ENCODE data around the gene ATRNL1.
"Not testable (repeated sequence)": the region's sequence is repeated elsewhere in the genome, so short reads cannot be mapped to it uniquely, and the experiment has no call there.

The ATRNL1 gene

GRCh38 chr10:115209133-115209532 lies 116.0 kb downstream of the ATRNL1 start:
- no peaks in the 10 kb centered on the region for H3K27me3 Mint-ChIP-seq
- intact Hi-C loops (cut with micrococcal nuclease) = no loop called here

GRCh38 chr10:115214829-115215228 lies 121.7 kb downstream of the ATRNL1 start:
- H3K9me3 Mint-ChIP-seq = no peaks in the 10 kb centered on the region

More at GRCh38 chr10:115209133-115209532, 116.0 kb downstream of the ATRNL1 start:
- Mint-ChIP-seq H3K4me1 (ENCODE audit: low read depth) (no peaks in the 10 kb centered on the region), H3K27ac (no peak overlapping the region), H3K36me3 (ENCODE audit: low read depth) (no peaks in the 10 kb centered on the region), H3K9me3 (no peaks in the 10 kb centered on the region), H3K4me3 (no peak overlapping the region)

GRCh38 chr10:115219203-115219602 lies 126.0 kb downstream of the ATRNL1 start:
- intact Hi-C loops (cut with micrococcal nuclease) = no loop called here
- no peaks in the 10 kb centered on the region for H3K27me3 Mint-ChIP-seq
- no peak overlapping the region for H3K4me3 Mint-ChIP-seq
- no peaks in the 10 kb centered on the region for H3K36me3 Mint-ChIP-seq (ENCODE audit: low read depth)
- no peak overlapping the region for H3K27ac Mint-ChIP-seq
- no peaks in the 10 kb centered on the region for H3K4me1 Mint-ChIP-seq (ENCODE audit: low read depth)
- no peaks in the 10 kb centered on the region for H3K9me3 Mint-ChIP-seq

More at GRCh38 chr10:115214829-115215228, 121.7 kb downstream of the ATRNL1 start:
- Mint-ChIP-seq H3K27ac (no peak overlapping the region), H3K36me3 (ENCODE audit: low read depth) (no peaks in the 10 kb centered on the region), H3K27me3 (no peaks in the 10 kb centered on the region), H3K4me1 (ENCODE audit: low read depth) (no peaks in the 10 kb centered on the region), H3K4me3 (no peak overlapping the region)
- intact Hi-C loops (cut with micrococcal nuclease) = no loop called here

GRCh38 chr10:115222039-115222438 lies 128.9 kb downstream of the ATRNL1 start:
- H3K27ac Mint-ChIP-seq = no peak overlapping the region
- no peak overlapping the region for H3K4me3 Mint-ChIP-seq
- no peaks in the 10 kb centered on the region for H3K27me3 Mint-ChIP-seq
- no peaks in the 10 kb centered on the region for H3K9me3 Mint-ChIP-seq
- intact Hi-C loops (cut with micrococcal nuclease) = no loop called here
- H3K36me3 Mint-ChIP-seq (ENCODE audit: low read depth) = no peaks in the 10 kb centered on the region
- H3K4me1 Mint-ChIP-seq (ENCODE audit: low read depth) = no peaks in the 10 kb centered on the region

- H3K27me3 Mint-ChIP-seq = no peaks in the 10 kb centered on the region
- H3K4me1 Mint-ChIP-seq (ENCODE audit: low read depth) = no peaks in the 10 kb centered on the region
- no peaks in the 10 kb centered on the region for H3K9me3 Mint-ChIP-seq
- intact Hi-C loops (cut with micrococcal nuclease) = no loop called here
- no peak overlapping the region for H3K27ac Mint-ChIP-seq
- H3K36me3 Mint-ChIP-seq (ENCODE audit: low read depth) = no peaks in the 10 kb centered on the region
- H3K4me3 Mint-ChIP-seq = no peak overlapping the region
Observed at GRCh38 chr10:115239761-115240160, 146.6 kb downstream of the ATRNL1 start.

GRCh38 chr10:115250784-115251183 lies 157.6 kb downstream of the ATRNL1 start:
- H3K9me3 Mint-ChIP-seq = peaks cover 7% of the 10 kb centered on the region
- no peak overlapping the region for H3K27ac Mint-ChIP-seq
- no peaks in the 10 kb centered on the region for H3K27me3 Mint-ChIP-seq
- intact Hi-C loops (cut with micrococcal nuclease) = no loop called here
- H3K36me3 Mint-ChIP-seq (ENCODE audit: low read depth) = no peaks in the 10 kb centered on the region
- H3K4me1 Mint-ChIP-seq (ENCODE audit: low read depth) = no peaks in the 10 kb centered on the region
- H3K4me3 Mint-ChIP-seq = no peak overlapping the region

GRCh38 chr10:115253765-115254164 lies 160.6 kb downstream of the ATRNL1 start:
- H3K4me3 Mint-ChIP-seq; intact Hi-C loops (cut with micrococcal nuclease); H3K36me3 Mint-ChIP-seq (ENCODE audit: low read depth); H3K27me3 Mint-ChIP-seq; H3K4me1 Mint-ChIP-seq (ENCODE audit: low read depth); H3K27ac Mint-ChIP-seq: not testable (repeated sequence)
- H3K9me3 Mint-ChIP-seq = peaks cover 34% of the 10 kb centered on the region

- Mint-ChIP-seq H3K4me3 (no peak overlapping the region), H3K27ac (no peak overlapping the region), H3K4me1 (ENCODE audit: low read depth) (no peaks in the 10 kb centered on the region), H3K27me3 (no peaks in the 10 kb centered on the region), H3K36me3 (ENCODE audit: low read depth) (no peaks in the 10 kb centered on the region), H3K9me3 (no peaks in the 10 kb centered on the region)
- intact Hi-C loops (cut with micrococcal nuclease) = no loop called here
Observed at GRCh38 chr10:115272482-115272881, 179.3 kb downstream of the ATRNL1 start.

- Mint-ChIP-seq H3K4me1 (ENCODE audit: low read depth) (no peaks in the 10 kb centered on the region), H3K9me3 (no peaks in the 10 kb centered on the region), H3K27me3 (no peaks in the 10 kb centered on the region), H3K4me3 (no peak overlapping the region), H3K27ac (no peak overlapping the region), H3K36me3 (ENCODE audit: low read depth) (no peaks in the 10 kb centered on the region)
- intact Hi-C loops (cut with micrococcal nuclease) = no loop called here
Observed at GRCh38 chr10:115278294-115278693, 185.1 kb downstream of the ATRNL1 start.

GRCh38 chr10:115295213-115295805 lies 202.1 kb downstream of the ATRNL1 start:
- H3K36me3 Mint-ChIP-seq (ENCODE audit: low read depth) = no peaks in the 10 kb centered on the region
- H3K4me3 Mint-ChIP-seq = no peak overlapping the region
- no peak overlapping the region for H3K27ac Mint-ChIP-seq
- intact Hi-C loops (cut with micrococcal nuclease) = no loop called here
- H3K4me1 Mint-ChIP-seq (ENCODE audit: low read depth) = no peaks in the 10 kb centered on the region
- peaks cover 31% of the 10 kb centered on the region for H3K9me3 Mint-ChIP-seq
- no peaks in the 10 kb centered on the region for H3K27me3 Mint-ChIP-seq

- H3K4me1 Mint-ChIP-seq (ENCODE audit: low read depth) = no peaks in the 10 kb centered on the region
- no peaks in the 10 kb centered on the region for H3K36me3 Mint-ChIP-seq (ENCODE audit: low read depth)
- intact Hi-C loops (cut with micrococcal nuclease) = no loop called here
- H3K27me3 Mint-ChIP-seq = no peaks in the 10 kb centered on the region
- no peak overlapping the region for H3K27ac Mint-ChIP-seq
- H3K9me3 Mint-ChIP-seq = peaks cover under 1% of the 10 kb centered on the region
- H3K4me3 Mint-ChIP-seq = no peak overlapping the region
Observed at GRCh38 chr10:115300080-115300479, 206.9 kb downstream of the ATRNL1 start.

- H3K4me3 Mint-ChIP-seq; H3K4me1 Mint-ChIP-seq (ENCODE audit: low read depth); H3K36me3 Mint-ChIP-seq (ENCODE audit: low read depth); H3K9me3 Mint-ChIP-seq; H3K27ac Mint-ChIP-seq; intact Hi-C loops (cut with micrococcal nuclease); H3K27me3 Mint-ChIP-seq: not testable (repeated sequence)
Observed at GRCh38 chr10:115319669-115320068, 226.5 kb downstream of the ATRNL1 start.

GRCh38 chr10:115321360-115321759 lies 228.2 kb downstream of the ATRNL1 start:
- intact Hi-C loops (cut with micrococcal nuclease) = no loop called here
- no peak overlapping the region for H3K27ac Mint-ChIP-seq
- no peaks in the 10 kb centered on the region for H3K36me3 Mint-ChIP-seq (ENCODE audit: low read depth)
- H3K27me3 Mint-ChIP-seq = no peaks in the 10 kb centered on the region
- no peak overlapping the region for H3K4me3 Mint-ChIP-seq
- H3K9me3 Mint-ChIP-seq = no peaks in the 10 kb centered on the region
- no peaks in the 10 kb centered on the region for H3K4me1 Mint-ChIP-seq (ENCODE audit: low read depth)

- intact Hi-C loops (cut with micrococcal nuclease) = no loop called here
- Mint-ChIP-seq H3K36me3 (ENCODE audit: low read depth) (no peaks in the 10 kb centered on the region), H3K27me3 (no peaks in the 10 kb centered on the region), H3K4me1 (ENCODE audit: low read depth) (no peaks in the 10 kb centered on the region), H3K9me3 (no peaks in the 10 kb centered on the region), H3K4me3 (no peak overlapping the region), H3K27ac (no peak overlapping the region)
Observed at GRCh38 chr10:115328331-115328730, 235.2 kb downstream of the ATRNL1 start.

- no peaks in the 10 kb centered on the region for H3K36me3 Mint-ChIP-seq (ENCODE audit: low read depth)
- H3K27me3 Mint-ChIP-seq = no peaks in the 10 kb centered on the region
- no peaks in the 10 kb centered on the region for H3K9me3 Mint-ChIP-seq
- H3K4me3 Mint-ChIP-seq = no peak overlapping the region
- no peaks in the 10 kb centered on the region for H3K4me1 Mint-ChIP-seq (ENCODE audit: low read depth)
- intact Hi-C loops (cut with micrococcal nuclease) = no loop called here
- H3K27ac Mint-ChIP-seq = no peak overlapping the region
Observed at GRCh38 chr10:115335366-115335765, 242.2 kb downstream of the ATRNL1 start.
